HG03066 (cell line): ENCODE data around the gene TNK2.
A peak's percentile ranks its signal among the peaks of the same experiment; 100 is the strongest.

ENCODE experiments used
- ATAC-seq: cut with Tn5 transposase; IDR thresholded peaks from one replicate; pipeline ENCODE4 v1.9.1; 2021; ENCODE audit warnings: low read depth; ENCODE audit not compliant: unreplicated experiment

The TNK2 gene

DNA sequence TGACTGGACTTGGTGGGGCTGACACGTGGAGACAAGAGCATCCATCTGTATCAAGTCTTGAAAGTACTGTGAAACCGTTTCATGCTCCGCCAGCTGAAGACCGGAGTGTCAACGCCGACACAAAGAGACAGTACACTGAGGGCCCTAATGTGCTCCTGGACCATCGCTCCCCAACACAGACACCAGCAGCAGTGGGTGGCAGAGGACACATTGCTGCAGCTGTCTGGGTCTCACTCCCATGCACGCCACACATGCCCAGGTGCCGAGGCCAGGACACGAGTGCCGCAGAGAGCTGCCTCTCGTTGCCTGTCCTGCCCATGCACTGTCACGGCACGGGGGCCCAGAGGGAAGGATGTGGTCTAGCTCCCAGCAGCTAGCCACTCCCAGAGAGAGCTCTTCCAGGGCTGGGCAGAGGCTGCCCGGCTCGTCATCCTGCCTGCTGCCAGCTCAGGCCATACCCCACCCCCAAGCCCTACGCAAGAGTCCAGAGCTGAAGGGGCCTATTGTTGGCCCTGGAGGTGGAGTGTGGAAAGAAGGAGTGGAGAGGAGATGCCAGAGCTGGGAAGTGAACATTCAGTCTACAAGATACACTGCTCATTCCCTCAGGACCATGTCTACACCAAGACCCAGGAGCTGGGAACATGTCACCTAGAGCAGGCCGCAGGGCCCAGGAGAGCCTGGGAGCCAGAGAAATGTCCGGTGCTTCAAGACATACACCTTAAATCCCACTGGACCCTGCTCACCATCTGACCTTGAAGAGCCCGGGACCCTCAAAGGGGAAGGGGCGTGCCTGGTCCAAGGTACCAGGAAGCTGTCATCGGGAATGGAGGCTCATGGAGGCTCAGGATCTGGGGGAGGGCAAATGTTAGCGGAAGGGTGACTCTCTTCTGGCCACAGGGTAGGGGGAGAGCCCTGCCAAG, 7.7 kb downstream of the TNK2 start:
- ATAC-seq, result peak; percentile 47

GRCh38 chr3:195899701-195900435, 8.5 kb downstream of the TNK2 start:
- ATAC-seq, result no peak

- ATAC-seq, result no peak
Measured at GRCh38 chr3:195897853-195898415, 10.4 kb downstream of the TNK2 start.

- no peak for ATAC-seq
Measured at GRCh38 chr3:195897081-195897852, 11.1 kb downstream of the TNK2 start.

- ATAC-seq, result no peak
Measured at GRCh38 chr3:195896361-195897080, 11.8 kb downstream of the TNK2 start.

DNA sequence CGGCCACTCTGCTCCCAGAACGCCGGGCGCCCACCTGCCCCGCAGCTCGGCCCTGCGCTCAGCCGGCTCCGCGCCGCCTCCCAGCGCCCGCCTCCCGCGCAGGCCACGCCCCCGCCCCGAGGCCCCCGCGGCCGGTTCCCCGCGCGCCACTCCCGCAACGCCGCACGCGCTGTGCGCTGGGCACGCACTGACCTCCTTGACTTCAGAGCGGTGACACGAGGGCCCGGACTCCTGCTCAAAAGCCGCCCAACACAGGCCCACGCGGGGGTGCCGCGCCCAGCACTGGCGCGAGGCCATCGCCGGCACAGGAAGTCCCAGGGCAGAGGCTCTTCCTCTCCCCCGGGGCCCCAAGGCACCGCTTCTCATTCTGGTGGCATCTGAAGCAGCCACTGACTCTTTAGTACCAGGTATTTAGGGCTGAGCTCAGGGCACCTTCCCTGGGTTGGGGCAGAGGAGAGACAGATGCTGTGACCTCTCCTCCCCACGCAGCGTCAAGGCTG, 12.4 kb downstream of the TNK2 start:
- ATAC-seq, result no peak

- ATAC-seq, result peak; percentile 71
Measured at GRCh38 chr3:195895078-195895860, 13.1 kb downstream of the TNK2 start.

DNA sequence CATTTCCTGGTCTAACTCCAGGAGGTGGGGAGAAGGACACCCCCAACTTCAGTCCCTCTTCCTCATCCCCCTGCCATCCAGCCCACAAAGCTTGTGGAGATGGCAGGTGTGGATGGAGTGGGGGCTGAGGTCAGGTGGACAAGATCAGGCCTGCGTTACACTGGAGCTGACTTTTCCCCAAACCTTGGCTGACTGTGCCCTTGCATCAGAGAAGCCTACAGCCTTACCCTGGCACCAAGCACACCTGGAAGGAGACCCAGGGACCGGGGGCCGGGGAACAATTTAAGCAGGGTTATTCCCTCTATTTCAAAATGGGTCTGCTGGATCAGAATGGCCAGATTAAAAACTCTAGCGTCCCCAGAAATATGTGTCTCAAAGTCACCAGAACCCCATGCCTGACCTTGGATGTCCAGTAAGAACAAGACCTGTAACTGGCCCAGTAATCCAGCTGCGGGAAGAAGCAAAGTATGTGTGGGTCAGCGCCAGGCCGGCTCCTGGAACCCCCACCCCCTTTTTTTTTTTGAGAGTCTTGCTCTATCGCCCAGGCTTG, 14.4 kb downstream of the TNK2 start:
- no peak for ATAC-seq

DNA sequence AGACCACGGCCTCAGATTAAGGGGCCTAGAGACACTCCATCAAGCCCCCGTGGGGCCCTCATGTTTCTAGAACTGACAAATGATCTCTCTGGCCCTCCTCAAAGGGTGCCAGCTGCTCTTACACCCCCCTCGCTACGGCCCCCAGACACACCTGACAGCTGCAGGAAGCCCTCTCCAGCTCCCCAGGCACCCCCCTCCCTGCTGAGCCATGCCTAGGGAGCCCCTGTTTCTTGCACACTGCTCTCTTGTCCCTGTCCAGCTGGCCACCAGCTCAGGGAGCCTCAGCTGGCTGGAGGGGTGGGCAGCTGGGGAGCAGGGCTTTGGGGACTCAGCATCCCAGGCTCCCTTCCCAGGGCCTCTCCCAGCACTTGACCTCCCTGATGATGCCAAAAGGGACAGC, 14.8 kb downstream of the TNK2 start:
- no peak for ATAC-seq

DNA sequence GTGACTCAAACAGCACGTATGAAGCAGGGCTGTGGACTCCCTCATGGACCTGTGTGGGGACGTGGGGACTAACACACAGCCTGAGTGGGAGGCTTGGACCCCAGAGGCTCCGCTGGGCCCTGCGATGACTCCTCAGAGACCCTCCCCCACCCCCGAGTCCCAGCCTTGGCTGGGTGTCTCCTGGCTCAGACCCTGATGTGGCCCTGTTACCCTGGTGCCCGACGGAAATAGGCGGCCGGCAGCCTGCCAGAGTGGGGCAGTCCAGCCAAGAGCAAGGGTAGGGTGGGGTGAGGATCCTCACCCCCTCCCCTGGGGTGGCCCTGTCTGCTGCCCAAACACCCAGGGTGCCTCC, 15.3 kb downstream of the TNK2 start:
- ATAC-seq, result no peak

GRCh38 chr3:195892105-195893043, 16.0 kb downstream of the TNK2 start:
- no peak for ATAC-seq

- no peak for ATAC-seq
Measured at GRCh38 chr3:195891431-195892104, 16.8 kb downstream of the TNK2 start.

DNA sequence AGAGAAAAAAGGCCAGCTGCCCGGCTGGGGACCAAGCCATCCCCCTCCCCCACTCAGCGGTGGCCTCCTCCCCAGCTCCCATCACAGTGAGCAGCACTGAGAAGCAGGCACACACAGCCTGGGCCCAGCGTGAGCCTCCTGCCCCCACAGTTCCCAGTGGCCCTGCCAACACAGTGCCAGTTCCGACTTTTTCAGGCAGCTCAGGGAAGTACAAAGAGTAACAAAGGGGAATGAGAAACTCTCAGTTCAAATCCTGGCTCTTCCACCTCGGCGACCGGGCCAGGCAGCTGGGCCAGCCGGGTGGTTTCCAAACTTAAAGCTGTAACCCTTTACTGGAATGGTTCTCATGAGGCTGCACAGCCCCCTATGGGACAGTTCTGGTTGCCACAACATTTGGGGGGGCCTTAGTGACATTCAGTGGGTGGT, 18.5 kb downstream of the TNK2 start:
- no peak for ATAC-seq

DNA sequence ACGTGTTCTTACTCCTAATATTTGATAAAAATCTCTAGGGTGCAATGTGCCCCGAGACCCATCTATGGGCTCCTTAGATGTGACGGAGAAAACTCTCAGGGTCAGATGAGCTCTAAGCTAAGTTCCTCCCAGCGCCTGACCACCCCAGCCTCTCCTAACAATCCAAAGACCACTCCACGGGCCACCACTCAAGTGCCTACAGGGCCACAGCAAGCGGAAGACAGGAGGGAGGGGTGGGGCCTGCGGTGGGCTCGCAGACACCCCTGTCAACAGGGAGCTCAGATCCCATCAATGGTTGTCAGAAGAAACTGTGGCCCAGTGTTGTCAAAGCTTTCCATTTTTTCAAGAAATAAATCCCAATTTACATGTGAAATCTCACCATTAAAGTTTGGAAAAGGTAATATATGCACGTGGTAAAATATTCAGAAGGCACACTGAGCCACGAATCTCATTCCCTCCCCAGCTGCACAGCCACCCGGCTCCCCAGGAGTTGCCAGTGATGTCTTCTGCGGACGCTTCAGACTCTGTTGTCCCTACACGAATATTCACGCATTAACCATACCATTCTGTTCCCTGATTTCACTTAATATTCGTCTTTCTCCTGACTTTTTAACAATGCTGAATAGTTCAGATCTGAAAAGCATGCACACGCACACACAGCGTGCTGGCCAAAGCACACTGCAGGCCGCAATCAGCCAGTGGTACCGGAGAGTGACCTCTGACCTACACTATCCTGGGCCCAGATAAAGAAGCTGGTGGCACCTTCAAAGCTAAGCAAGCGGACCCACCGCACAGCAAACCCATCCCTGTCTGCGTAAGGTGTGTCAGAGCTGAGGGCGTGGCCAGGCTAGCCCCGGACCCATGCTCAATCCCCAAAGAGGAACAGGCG, 19.1 kb downstream of the TNK2 start:
- ATAC-seq, result no peak

DNA sequence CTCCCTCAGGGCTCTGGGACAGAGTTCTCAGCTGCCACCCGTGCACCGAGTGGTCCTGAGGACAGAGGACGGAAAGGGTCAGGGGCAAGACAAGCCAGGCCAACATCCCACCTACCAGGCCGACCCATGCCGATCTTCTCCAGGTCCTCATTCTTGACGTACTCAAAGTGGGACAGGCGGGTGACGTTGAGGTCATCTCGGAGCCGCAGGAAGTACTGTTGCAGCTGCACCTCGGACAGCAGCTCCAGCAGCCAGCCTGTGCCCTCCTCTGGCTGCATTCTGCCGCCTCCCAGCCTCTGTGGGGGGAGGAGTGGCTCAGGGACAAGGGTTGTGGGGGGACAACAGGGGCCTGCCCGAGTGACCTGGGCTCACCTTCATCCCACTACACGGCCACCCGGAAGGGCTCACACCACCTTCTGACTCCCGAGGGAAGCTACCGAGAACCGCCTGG, 20.0 kb downstream of the TNK2 start:
- no peak for ATAC-seq

- no peak for ATAC-seq
Measured at GRCh38 chr3:195887670-195888069, 20.7 kb downstream of the TNK2 start.
